ENCODE data around the gene CPED1. TPM values are rescaled to one million over a fixed set of nuclear protein-coding genes. Genes with fewer than 3 reads are reported as not detected.

Gene CPED1
- total RNA-seq, 4 donors from 2014 or later, result 1.3 to 5.6 (median 3.6) TPM

GRCh38 chr7:121294448-121294992 is 306.0 kb downstream of the CPED1 start:
- peaks cover 3% of the 10 kb centered on the region for H3K36me3 ChIP-seq
- peaks cover 3% of the 10 kb centered on the region for H3K9me3 ChIP-seq
- H3K27me3 ChIP-seq, result no peaks in the 10 kb centered on the region
- TF ChIP-seq EP300 (IDR thresholded peaks at IDR 0.05), result no peak
- no peak for TF ChIP-seq POLR2A (IDR thresholded peaks at IDR 0.05)
- TF ChIP-seq POLR2AphosphoS5 (IDR thresholded peaks at IDR 0.05), result no peak
- TF ChIP-seq CTCF (IDR thresholded peaks at IDR 0.05), result no peak
- no peak overlapping the region for H3K27ac ChIP-seq
- 88% methylated on average over 2 of the region's 2 CpGs for WGBS
- DNase-seq (ENCODE audit: low spot score in 2 of 2), result no peak
- H3K4me1 ChIP-seq, result peaks cover 4% of the 10 kb centered on the region
- H3K4me3 ChIP-seq, result no peak overlapping the region

GRCh38 chr7:121297843-121298242 is 309.3 kb downstream of the CPED1 start:
- Histone ChIP-seq H3K27me3 (no peaks in the 10 kb centered on the region), H3K4me1 (peaks cover 16% of the 10 kb centered on the region), H3K9me3 (no peaks in the 10 kb centered on the region), H3K27ac (no peak overlapping the region), H3K36me3 (peaks cover 3% of the 10 kb centered on the region), H3K4me3 (no peak overlapping the region)
- TF ChIP-seq POLR2AphosphoS5 (IDR thresholded peaks at IDR 0.05), result no peak
- TF ChIP-seq POLR2A (IDR thresholded peaks at IDR 0.05), result no peak
- no peak for TF ChIP-seq CTCF (IDR thresholded peaks at IDR 0.05)
- no peak for TF ChIP-seq EP300 (IDR thresholded peaks at IDR 0.05)
- no peak for DNase-seq (ENCODE audit: low spot score in 2 of 2)
- 44% methylated on average over 2 of the region's 2 CpGs for WGBS

GRCh38 chr7:121298831-121299239 is 310.3 kb downstream of the CPED1 start:
- Histone ChIP-seq H3K27ac (no peak overlapping the region), H3K36me3 (peaks cover 3% of the 10 kb centered on the region), H3K27me3 (no peaks in the 10 kb centered on the region), H3K4me1 (peaks cover 16% of the 10 kb centered on the region), H3K4me3 (no peak overlapping the region), H3K9me3 (no peaks in the 10 kb centered on the region)
- no peak for DNase-seq (ENCODE audit: low spot score in 2 of 2)
- 64% methylated on average over 2 of the region's 2 CpGs for WGBS
- no peak for TF ChIP-seq POLR2A (IDR thresholded peaks at IDR 0.05)
- TF ChIP-seq CTCF (IDR thresholded peaks at IDR 0.05), result no peak
- no peak for TF ChIP-seq POLR2AphosphoS5 (IDR thresholded peaks at IDR 0.05)
- no peak for TF ChIP-seq EP300 (IDR thresholded peaks at IDR 0.05)

- Histone ChIP-seq H3K4me3 (no peak overlapping the region), H3K9me3 (no peaks in the 10 kb centered on the region), H3K27me3 (no peaks in the 10 kb centered on the region), H3K36me3 (no peaks in the 10 kb centered on the region), H3K27ac (peak overlapping the region; percentile 46), H3K4me1 (peaks cover 23% of the 10 kb centered on the region)
- WGBS, result 55% methylated on average over 2 of the region's 2 CpGs
- no peak for TF ChIP-seq CTCF (IDR thresholded peaks at IDR 0.05)
- no peak for TF ChIP-seq POLR2AphosphoS5 (IDR thresholded peaks at IDR 0.05)
- no peak for TF ChIP-seq POLR2A (IDR thresholded peaks at IDR 0.05)
- TF ChIP-seq EP300 (IDR thresholded peaks at IDR 0.05), result no peak
- DNase-seq (ENCODE audit: low spot score in 2 of 2), result no peak
Observed at GRCh38 chr7:121300685-121301420, 312.3 kb downstream of the CPED1 start.

- no peaks in the 10 kb centered on the region for H3K36me3 ChIP-seq
- no peak for DNase-seq (ENCODE audit: low spot score in 2 of 2)
- H3K27me3 ChIP-seq, result no peaks in the 10 kb centered on the region
- H3K4me3 ChIP-seq, result no peak overlapping the region
- no peaks in the 10 kb centered on the region for H3K9me3 ChIP-seq
- H3K27ac ChIP-seq, result peak overlapping the region; percentile 46
- H3K4me1 ChIP-seq, result peaks cover 23% of the 10 kb centered on the region
- 57% methylated on average over 9 of the region's 9 CpGs for WGBS
- TF ChIP-seq CTCF (IDR thresholded peaks at IDR 0.05), result no peak
- no peak for TF ChIP-seq POLR2AphosphoS5 (IDR thresholded peaks at IDR 0.05)
- TF ChIP-seq POLR2A (IDR thresholded peaks at IDR 0.05), result no peak
- no peak for TF ChIP-seq EP300 (IDR thresholded peaks at IDR 0.05)
Observed at GRCh38 chr7:121301446-121302213, 313.1 kb downstream of the CPED1 start.

Measured in suprapubic skin (tissue), 4 donors.